NCI-H146 (cell line): ENCODE measurements around the gene FAM124B.
A peak's percentile ranks its signal among the peaks of the same experiment; 100 is the strongest.

ENCODE experiments used
- DNase-seq: peaks from one replicate; lab custom pipeline; 2025; lab: John Stamatoyannopoulos, UW

FAM124B gene, protein sequence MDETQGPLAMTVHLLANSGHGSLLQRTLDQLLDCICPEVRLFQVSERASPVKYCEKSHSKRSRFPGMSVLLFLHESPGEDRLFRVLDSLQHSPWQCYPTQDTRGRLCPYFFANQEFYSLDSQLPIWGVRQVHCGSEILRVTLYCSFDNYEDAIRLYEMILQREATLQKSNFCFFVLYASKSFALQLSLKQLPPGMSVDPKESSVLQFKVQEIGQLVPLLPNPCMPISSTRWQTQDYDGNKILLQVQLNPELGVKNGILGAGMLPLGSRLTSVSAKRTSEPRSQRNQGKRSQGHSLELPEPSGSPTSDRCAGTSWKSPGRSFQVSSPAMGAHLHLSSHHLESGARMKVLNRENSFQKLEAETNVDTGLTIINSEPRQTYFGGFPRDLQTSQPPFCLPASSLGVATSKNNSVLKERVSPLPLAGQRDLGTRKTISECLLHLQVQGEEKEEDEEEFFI

DNA sequence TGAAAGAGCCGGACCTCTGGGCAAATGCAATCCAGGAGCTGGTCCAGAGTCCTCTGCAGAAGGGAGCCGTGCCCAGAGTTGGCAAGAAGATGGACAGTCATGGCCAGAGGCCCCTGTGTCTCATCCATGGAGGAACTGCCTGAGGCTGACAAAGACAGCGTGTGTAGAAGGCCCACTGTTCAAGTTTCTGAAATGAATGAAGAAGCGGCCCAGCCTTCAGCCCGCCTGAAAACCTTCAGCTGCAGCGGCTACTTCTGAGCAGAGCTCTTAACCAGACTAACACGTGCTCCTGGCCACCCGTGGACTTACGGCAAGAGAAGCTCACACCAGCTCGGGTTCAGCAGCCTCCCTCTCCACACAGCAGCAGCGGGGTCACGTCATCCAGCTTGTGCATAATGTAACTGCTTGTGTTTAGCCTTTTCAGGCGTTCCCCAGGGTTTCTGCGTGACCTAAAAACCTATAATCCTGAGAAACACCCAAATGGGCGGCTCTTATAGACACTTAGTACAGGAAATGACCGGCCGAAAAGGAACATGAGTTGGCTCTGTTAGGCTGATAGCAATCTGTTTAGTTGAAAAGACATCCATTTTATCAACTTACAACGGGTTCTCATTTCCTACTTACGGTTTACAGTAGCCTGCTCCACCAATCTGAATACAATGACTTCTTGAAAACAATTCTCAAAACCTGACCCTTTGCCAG lies at the start of gene FAM124B:
Gene FAM124B (minus strand): TSS at position 467 of the 702 bp plus-strand sequence. CDS start 339 bp downstream, at position 128.
- DNase-seq, result no peak

GRCh38 chr2:224449212-224450147 lies 47.6 kb upstream of the FAM124B start:
- peak; percentile 31 for DNase-seq

DNA sequence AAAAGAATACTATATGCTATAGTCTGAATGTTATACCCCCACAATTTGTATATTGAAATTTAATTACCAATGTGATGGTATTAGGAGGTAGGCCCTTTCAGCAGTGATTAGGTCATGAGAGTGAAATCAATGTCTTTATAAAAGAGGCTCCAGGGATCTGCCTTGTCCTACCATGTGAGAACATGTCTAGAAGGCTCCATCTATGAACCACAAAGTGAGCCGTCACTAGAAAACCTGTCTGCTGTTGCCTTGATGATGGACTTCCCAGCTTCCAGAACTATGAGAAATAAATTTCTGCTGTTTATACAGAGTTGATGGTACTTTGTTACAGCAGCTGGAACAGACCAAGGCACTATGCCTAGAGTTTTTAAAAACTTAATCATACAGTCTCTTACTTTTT lies 46.3 kb upstream of the FAM124B start:
- no peak for DNase-seq

DNA sequence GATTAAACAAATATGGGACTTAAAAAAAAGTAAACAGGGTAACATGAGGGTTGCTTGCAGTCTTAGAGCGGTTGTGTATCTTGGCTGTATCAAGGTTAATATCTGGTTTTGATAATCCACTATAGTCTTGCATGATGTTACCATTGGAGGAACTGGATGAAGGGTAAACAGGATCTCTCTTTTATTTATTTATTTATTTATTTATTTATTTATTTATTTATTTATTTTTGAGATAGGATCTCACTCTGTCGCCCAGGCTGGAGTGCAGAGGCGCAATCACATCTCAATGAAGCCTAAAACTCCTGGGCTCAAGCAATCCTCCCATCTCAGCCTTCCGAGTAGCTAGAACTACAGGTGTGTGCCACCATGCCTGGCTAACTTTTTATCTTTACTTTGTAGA lies 42.9 kb upstream of the FAM124B start:
- no peak for DNase-seq

GRCh38 chr2:224444021-224444420 lies 42.1 kb upstream of the FAM124B start:
- no peak for DNase-seq

GRCh38 chr2:224442071-224442967 lies 40.4 kb upstream of the FAM124B start:
- DNase-seq, result no peak

- no peak for DNase-seq
Observed at GRCh38 chr2:224440988-224441387, 39.1 kb upstream of the FAM124B start.

- no peak for DNase-seq
Observed at GRCh38 chr2:224438726-224439125, 36.8 kb upstream of the FAM124B start.

GRCh38 chr2:224436634-224437033 lies 34.7 kb upstream of the FAM124B start:
- DNase-seq, result no peak

DNA sequence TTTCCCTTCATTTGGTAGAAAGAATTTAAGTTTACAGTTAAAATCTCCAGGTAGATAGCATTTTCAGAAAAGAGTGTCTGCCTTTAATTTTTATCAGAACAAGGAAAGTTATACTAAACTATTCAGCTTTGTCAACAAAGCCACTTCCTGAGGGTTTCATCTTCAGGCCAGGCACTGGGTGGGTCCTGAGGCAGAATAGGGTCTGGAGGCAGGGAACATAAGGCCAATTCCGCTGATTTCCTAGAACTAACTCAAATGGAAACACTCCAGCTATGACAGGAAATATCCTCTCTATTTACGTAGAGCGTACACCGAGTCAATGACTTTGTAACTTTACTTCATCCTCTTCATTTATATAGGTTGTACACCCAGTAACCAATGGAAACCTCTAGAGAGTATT lies 32.7 kb upstream of the FAM124B start:
- no peak for DNase-seq

- DNase-seq, result no peak
Observed at GRCh38 chr2:224433442-224433841, 31.5 kb upstream of the FAM124B start.

GRCh38 chr2:224432003-224432579 lies 30.2 kb upstream of the FAM124B start:
- DNase-seq, result no peak

GRCh38 chr2:224429441-224429810 lies 27.5 kb upstream of the FAM124B start:
- DNase-seq, result no peak

DNA sequence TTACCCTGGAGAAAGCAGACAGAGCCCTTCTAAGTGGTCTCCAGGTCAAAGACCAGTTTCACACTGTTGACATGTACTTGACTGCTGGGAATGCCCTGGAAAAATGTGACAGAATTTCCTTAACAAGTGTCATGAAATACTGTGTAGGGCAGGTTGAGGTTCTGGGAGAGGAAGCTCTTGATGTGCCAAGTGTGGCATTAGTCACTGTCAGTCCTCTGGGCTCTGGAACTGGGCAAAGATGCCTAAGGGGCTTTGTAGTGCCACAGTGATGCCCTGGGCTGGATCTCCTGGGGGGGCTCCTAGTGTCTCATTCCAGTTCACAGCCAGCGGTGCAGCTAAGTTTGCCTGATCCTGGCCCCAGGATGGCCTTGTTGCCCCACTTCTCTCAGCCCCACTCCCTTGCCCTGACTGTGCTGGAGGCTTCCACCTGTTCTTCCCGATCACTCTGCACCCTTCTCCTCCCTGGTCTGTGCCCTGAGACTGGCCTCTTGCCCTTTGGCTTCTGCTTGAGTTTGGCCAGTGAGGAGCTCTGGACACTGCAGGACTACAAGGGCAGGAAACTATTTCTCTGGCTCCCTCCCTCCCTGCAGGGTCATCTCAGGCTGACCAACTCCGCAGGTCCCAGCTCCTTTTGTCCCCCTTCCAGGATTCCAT lies 27.0 kb upstream of the FAM124B start:
- no peak for DNase-seq

GRCh38 chr2:224427471-224427870 lies 25.6 kb upstream of the FAM124B start:
- DNase-seq, result no peak

DNA sequence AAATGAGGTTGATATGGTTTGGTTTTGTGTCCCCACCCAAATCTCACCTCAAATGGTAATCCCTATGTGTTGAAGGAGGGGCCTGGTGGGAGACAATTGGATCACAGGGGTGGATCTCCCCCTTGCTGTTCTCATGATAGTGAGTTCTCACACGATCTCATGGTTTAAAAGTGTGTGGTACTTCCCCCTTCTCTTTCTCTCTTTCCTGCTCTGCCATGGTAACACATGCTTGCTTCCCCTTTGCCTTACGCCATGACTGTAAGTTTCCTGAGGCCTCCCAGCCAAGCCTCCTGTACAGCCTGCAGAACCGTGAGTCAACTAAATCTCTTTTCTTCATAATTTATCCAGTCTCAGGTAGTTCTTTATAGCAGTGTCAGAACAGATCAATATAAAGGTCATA lies 24.7 kb upstream of the FAM124B start:
- no peak for DNase-seq

DNA sequence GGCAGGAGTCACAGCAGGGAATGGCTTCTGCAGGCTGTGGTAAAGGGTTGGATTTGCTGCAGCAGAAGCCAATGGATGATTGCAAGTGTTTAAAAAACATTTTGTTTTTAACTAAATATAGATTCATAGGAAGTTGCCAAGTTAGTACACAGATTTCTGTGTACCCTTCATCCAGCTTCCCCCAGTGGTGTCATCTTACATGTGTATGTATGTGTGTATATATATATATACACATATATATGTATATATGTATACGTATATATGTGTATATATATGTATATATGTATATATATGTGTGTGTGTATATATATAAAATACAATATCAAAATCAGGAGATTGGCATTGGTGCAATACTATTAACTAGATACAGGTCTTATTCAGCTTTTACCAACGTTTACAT lies 19.2 kb upstream of the FAM124B start:
- DNase-seq, result no peak

DNA sequence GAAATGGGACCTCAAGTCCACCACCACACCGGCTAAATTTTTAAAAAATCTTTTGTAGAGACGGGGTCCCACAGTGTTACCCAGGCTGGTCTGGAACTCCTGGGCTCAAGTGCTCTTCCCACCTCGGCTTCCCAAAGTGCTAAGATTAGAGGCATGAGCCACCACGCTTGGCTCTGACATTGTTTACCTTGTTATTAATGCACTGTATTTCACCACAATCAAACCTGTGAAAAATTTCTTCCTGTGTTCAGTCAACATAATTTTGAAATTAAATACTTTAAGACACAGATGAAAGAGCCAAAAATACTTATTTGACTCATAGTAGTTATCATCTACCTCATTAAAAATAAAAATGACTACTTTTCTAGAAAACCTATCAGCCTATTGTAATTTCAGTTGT lies 16.0 kb upstream of the FAM124B start:
- no peak for DNase-seq

GRCh38 chr2:224417361-224417729 lies 15.4 kb upstream of the FAM124B start:
- DNase-seq, result no peak

DNA sequence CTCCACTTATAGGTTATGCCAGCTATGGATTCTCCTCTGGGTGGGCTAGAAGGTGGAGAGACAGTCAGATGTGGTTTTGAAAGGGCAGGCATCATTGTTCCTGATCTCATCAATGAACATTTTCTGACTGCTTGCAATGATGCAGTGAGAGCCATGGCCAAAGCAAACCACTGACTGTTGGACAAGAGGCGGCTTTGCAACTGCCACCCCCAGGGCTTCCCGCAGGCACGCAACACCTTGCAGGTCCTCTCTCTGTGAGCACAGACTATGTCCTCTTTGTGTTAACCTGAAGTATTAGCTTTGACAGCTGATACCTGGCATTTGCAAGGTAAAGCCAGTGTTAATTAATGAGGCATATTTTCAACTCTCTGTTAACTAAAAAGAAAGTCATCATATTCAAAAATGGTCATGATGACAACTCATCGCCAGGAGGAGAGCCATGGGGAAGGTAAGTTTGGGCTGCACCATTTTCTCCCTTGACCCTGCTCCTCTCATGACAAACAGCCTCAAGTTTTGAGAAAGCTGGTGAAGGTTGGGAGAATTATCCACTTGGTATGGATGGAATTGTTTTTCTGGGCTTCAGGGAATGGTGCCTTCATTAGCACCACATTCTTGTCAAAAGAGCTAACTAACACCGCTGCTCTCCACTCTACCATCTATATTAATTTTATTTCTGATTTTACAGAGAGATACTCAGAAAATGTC lies 14.9 kb upstream of the FAM124B start:
- no peak for DNase-seq
